HG02943 (cell line): Measurements from ENCODE around the gene C5AR2.
"Not testable (repeated sequence)": the region's sequence is repeated elsewhere in the genome, so short reads cannot be mapped to it uniquely, and the experiment has no call there.

Experiments
- ATAC-seq: cut with Tn5 transposase; IDR thresholded peaks from one replicate; pipeline ENCODE4 v1.9.1; 2021; ENCODE audit warnings: mild to moderate bottlenecking, low read depth, moderate library complexity; ENCODE audit not compliant: unreplicated experiment

The C5AR2 gene

DNA sequence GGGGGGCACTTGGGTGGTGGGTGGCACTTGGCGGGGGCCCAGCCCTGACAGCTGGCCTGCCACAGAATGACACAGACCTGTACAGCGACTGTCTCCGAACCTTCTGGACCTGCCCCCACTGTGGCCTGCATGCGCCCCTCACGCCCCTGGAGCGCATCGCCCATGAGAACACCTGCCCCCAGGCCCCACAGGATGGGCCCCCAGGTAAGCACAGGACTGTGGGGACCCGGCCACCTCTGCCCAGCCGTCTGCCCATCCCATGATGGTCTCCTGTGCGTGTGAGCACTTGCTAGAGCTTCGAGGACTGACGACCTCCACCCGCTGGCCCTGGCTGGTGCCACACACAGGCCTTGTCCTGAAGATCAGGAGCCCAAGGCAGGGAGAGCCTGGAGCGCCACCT is 49.1 kb downstream of the C5AR2 start:
- no peak for ATAC-seq

DNA sequence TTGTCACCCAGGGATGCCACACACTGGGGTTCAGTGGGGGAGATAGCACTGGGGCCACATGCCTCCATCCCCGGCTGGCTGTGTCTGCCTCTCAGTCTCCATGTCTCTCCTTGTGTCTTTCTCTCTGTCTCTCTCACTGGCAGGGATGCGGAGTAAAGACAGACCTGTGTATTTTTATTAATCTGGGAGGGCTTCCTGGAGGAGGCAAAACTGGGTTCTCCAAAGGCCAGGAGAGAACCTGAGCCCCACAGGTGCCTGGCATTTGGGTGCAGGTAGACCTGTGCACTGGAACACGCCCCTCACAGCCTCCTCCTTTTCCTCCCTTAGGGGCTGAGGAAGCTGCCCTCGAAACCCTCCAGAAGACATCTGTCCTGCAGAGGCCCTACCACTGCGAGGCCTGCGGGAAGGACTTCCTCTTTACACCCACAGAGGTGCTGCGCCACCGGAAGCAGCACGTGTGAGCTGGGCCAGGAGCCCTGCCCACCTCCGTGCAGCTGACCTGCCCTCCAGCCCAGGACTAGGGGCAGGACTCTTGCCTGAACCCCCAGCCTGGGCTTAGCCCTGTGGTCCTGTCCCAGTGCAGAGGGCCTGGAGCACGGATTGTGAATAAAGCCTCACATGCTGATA is 49.8 kb downstream of the C5AR2 start:
- ATAC-seq = no peak

DNA sequence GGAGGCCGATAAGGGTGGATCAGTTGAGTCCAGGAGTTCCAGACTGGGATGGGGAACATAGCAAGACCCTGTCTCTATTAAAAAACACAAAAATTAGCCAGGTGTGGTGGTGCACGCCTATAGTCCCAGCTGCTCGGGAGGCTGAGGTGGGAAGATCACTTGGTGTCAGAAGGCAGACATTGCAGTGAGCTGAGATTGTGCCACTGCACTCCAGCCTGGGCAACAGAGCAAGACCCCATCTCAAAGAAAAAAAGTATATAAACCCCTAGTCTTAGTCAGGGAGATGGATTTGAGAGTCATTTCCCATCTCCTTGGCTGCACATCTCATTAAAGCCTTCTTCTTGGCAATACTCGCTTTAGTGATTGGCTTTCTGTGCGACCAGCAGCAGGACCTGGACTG is 51.9 kb downstream of the C5AR2 start:
- not testable (repeated sequence) for ATAC-seq

DNA sequence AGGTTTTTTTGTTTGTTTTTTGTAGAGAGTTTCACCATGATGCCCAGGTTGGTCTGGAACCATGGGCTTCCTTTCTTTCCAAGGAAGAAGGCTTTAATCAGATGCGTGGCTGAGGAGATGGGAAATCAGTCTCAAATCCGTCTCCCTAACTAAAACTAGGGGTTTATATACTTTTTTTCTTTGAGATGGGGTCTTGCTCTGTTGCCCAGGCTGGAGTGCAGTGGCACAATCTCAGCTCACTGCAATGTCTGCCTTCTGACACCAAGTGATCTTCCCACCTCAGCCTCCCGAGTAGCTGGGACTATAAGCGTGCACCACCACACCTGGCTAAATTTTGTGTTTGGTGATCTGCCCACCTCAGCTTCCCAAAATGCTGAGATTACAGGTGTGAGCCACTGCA is 52.6 kb downstream of the C5AR2 start:
- not testable (repeated sequence) for ATAC-seq

DNA sequence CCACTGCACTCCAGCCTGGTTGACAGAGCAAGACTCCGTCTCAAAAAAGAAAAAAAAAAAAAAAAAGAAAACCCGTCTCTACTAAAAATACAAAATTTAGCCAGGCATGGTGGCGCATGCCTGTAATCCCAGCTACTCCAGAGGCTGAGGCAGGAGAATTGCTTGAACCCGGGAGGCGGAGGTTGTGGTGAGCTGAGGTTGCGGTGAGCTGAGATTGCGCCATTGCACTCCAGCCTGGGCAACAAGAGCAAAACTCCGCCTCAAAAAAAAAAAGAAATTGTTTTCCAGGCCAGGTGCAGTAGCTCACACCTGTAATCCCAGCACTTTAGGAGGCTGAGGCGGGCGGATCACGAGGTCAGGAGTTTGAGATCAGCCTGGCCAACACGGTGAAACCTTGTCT is 54.6 kb downstream of the C5AR2 start:
- ATAC-seq = not testable (repeated sequence)

DNA sequence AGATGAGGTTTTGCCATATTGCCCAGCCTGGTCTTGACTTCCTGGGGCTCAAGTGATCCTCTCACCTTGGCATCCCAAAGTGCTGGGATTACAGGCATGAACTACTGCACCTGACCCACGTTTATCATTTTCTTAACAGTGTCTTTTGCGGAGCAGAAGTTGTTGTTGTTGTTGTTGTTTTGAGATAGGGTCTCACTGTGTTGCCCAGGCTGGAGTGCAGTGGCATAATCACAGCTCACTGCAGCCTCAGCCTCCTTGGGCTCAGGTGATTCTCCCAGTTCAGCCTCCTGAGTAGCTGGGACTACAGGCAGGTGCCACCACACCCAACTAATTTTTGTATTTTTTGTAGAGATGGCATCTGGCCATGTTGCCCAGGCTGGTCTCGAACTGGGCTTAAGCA is 55.6 kb downstream of the C5AR2 start:
- not testable (repeated sequence) for ATAC-seq

DNA sequence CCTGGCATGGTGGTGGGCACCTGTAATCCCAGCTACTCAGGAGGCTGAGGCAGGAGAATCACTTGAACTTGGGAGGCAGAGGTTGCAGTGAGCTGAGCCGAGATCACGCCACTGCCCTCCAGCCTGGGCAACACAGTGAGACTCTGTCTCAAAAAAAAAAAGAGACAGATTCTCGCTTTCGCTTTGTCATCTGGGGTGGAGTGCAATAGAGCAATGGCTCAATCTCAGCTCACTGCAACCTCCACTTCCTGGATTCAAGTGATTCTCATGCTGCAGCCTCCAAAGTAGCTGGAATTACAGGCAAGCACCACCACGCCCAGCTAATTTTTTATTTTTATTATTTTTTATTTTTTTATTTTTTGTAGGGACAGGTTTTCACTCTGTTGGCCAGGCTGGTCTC is 56.7 kb downstream of the C5AR2 start:
- not testable (repeated sequence) for ATAC-seq

DNA sequence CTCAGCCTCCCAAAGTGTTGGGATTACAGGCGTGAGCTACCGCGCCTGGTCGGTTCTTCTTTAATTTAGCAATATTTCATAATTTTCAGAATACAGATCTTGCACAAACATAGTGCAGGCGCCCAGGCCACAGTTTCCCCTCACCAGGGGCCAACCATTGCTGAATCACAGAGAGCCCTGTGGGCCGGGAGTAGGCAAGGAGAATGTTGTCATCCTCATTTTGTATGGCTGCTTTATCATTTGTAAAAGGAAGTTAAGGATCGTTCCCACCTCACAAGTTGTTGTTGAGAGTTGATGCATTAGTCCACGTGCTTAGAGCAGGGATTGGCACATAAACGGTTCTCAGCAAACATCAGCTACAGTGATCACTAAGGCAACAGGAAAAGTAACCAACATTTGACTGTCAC is 57.2 kb downstream of the C5AR2 start:
- no peak for ATAC-seq

DNA sequence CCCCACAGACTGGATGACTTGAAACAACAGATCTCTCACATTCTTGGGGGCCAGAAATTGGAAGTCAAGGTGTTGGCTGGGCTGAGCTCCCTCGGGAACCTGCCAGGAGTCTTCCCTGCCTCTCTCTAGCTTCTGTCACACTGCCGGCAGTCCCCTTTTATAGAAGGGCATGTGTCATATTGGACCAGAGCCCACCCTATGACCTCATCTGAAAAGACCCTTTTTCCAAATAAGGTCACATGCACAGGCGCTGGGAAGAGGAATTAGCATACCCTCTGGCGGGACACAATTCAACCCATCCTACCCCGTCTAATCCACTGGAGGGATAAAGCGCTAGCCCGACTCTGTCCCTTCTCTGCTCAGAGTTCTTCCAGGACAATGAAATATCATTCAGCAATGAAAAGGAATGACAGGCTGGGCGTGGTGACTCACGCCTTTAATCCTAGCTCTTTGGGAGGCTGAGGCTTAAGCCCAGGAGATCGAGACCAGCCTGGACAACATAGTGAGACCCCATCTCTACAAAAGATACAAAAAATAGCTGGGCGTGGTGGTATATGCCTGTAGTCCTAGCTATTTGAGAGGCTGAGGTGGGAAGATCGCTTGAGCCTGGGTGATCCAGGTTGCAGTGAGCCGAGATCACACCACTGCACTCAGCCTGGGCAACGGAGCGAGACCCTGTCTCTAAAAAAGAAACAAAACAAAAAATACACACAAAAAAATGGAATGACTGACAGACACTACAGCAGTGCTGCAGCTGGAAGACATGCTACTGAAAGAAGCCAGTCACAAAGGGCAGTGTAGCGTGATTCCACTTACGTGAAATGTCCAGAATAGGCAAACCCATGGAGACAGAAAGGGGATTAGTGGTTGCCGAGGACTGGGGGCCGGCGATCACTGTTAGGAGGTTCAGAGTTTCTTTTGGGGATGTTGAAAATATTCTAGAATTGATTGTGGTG is 58.8 kb downstream of the C5AR2 start:
- ATAC-seq = no peak

DNA sequence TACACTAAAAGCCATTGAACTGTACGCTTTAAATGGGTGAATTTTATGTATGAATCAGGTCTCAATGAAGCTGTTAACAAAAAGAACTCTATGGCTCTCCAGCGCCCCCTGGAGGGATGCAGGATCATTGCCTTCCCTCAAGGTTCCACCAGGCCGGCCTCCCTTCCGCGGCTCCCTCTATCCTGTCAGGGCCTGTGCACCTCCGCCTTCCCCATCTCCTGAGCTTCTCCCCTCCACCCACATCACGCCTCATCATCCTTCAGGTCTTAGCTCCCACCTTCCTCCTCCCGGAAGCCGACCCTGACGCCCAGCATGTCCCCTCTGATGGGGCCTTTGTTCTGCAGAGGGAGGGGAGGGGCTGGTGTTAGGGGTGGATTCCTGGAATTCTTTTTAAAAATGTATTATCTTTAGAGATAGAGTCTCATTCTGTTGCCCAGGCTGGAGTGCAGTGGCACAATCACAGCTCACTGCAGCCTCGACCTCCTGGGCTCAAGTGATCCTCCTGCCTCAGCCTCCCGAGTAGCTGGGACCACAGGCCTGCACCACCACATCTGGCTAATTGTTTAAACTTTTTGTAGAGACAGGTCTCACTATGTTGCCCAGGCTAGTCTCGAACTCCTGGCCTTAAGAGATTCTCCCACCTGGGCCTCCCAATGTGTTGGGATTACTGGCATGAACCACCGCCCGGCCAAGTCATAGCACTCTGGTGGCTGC is 59.7 kb downstream of the C5AR2 start:
- no peak for ATAC-seq
